H9 (cell line): Measurements from ENCODE around the gene MLST8. TPM values are rescaled to one million over a fixed set of nuclear protein-coding genes. Genes with fewer than 3 reads are reported as not detected.

Experiments used
- DNase-seq: peaks from one replicate; pipeline ENCODE4 v3.0.0-alpha.2; 2017
- H2AFZ ChIP-seq: one replicate; pipeline ENCODE4 v1.6.1; 2013; ENCODE audit warnings: mild to moderate bottlenecking, low read length, control low read depth, moderate library complexity
- H2AK5ac ChIP-seq: 2 replicates; pipeline ENCODE4 v1.6.1; 2013; ENCODE audit warnings: low read length, control low read depth, mixed read lengths; ENCODE audit not compliant: insufficient read length
- H2BK120ac ChIP-seq: one replicate; pipeline ENCODE4 v1.6.1; 2013; ENCODE audit warnings: low read depth, mild to moderate bottlenecking, low read length, control low read depth, inconsistent platforms; ENCODE audit not compliant: poor library complexity, severe bottlenecking
- H2BK12ac ChIP-seq: 2 replicates; pipeline ENCODE4 v1.6.1; 2013; ENCODE audit warnings: low read length, control low read depth, mixed read lengths, low read depth; ENCODE audit not compliant: insufficient read length
- H2BK15ac ChIP-seq: 2 replicates; pipeline ENCODE4 v1.6.1; 2013; ENCODE audit warnings: low read depth, low read length, control low read depth
- H2BK20ac ChIP-seq: one replicate; pipeline ENCODE4 v1.6.1; 2013; ENCODE audit warnings: low read depth, mild to moderate bottlenecking, low read length, control low read depth, inconsistent platforms; ENCODE audit not compliant: poor library complexity, severe bottlenecking
- H2BK5ac ChIP-seq: 2 replicates; pipeline ENCODE4 v1.6.1; 2013; ENCODE audit warnings: low read length, control low read depth, mixed read lengths; ENCODE audit not compliant: insufficient read length
- H3K14ac ChIP-seq: 2 replicates; pipeline ENCODE4 v1.6.1; 2013; ENCODE audit warnings: low read length, control low read depth; ENCODE audit not compliant: insufficient read depth
- H3K18ac ChIP-seq: 2 replicates; pipeline ENCODE4 v1.6.1; 2013; ENCODE audit warnings: low read depth, mild to moderate bottlenecking, mixed read lengths, low read length, control low read depth; ENCODE audit not compliant: insufficient read length
- H3K23ac ChIP-seq: 2 replicates; pipeline ENCODE4 v1.6.1; 2013; ENCODE audit warnings: low read length, control low read depth, mixed read lengths, low read depth; ENCODE audit not compliant: insufficient read length
- H3K23me2 ChIP-seq: 2 replicates; pipeline ENCODE4 v1.6.1; 2013; ENCODE audit warnings: low read depth, mild to moderate bottlenecking, mixed read lengths, low read length, control low read depth; ENCODE audit not compliant: insufficient read length, poor library complexity, severe bottlenecking
- H3K27ac ChIP-seq: 2 replicates; pipeline ENCODE4 v1.5.1; 2013; ENCODE audit warnings: low read length, control low read depth, mixed read lengths, low read depth; ENCODE audit not compliant: insufficient read length
- H3K27me3 ChIP-seq: 2 replicates; pipeline ENCODE4 v1.6.1; 2013; ENCODE audit warnings: low read length, control low read depth, inconsistent platforms; ENCODE audit not compliant: insufficient read depth
- H3K4ac ChIP-seq: 2 replicates; pipeline ENCODE4 v1.6.1; 2013; ENCODE audit warnings: low read depth, mild to moderate bottlenecking, control low read depth, inconsistent platforms, low read length, moderate library complexity
- H3K4me1 ChIP-seq: 2 replicates; pipeline ENCODE4 v1.6.1; 2013; ENCODE audit warnings: low read length, control low read depth, inconsistent platforms; ENCODE audit not compliant: insufficient read depth
- H3K4me2 ChIP-seq: 2 replicates; pipeline ENCODE4 v1.6.1; 2013; ENCODE audit warnings: low read length, control low read depth, mixed read lengths; ENCODE audit not compliant: insufficient read length, insufficient read depth
- H3K56ac ChIP-seq: 2 replicates; pipeline ENCODE4 v1.6.1; 2013; ENCODE audit warnings: low read depth, mild to moderate bottlenecking, mixed read lengths, low read length, control low read depth; ENCODE audit not compliant: insufficient read length
- H3K79me1 ChIP-seq: 2 replicates; pipeline ENCODE4 v1.6.1; 2013; ENCODE audit warnings: low read depth, mild to moderate bottlenecking, moderate library complexity, low read length, control low read depth, inconsistent platforms; ENCODE audit not compliant: insufficient read depth, poor library complexity, severe bottlenecking
- H3K79me2 ChIP-seq: 2 replicates; pipeline ENCODE4 v1.6.1; 2013; ENCODE audit warnings: low read length, control low read depth, inconsistent platforms; ENCODE audit not compliant: insufficient read depth
- H3K9ac ChIP-seq: 2 replicates; pipeline ENCODE4 v1.6.1; 2013; ENCODE audit warnings: low read length, control low read depth, mixed read lengths; ENCODE audit not compliant: insufficient read length; ENCODE audit errors: extremely low read depth
- H3K9me3 ChIP-seq: one replicate; pipeline ENCODE4 v1.6.1; 2013; ENCODE audit warnings: low read depth, low read length, inconsistent platforms; ENCODE audit not compliant: control insufficient read depth
- H3T11ph ChIP-seq: one replicate; pipeline ENCODE4 v1.6.1; 2013; ENCODE audit warnings: mild to moderate bottlenecking, low read length, control low read depth, inconsistent platforms
- H4K20me1 ChIP-seq: one replicate; pipeline ENCODE4 v1.6.1; 2013; ENCODE audit not compliant: control insufficient read depth, insufficient read length, insufficient read depth
- H4K5ac ChIP-seq: 2 replicates; pipeline ENCODE4 v1.6.1; 2013; ENCODE audit warnings: low read depth, mild to moderate bottlenecking, mixed read lengths, low read length, control low read depth; ENCODE audit not compliant: insufficient read length
- H4K8ac ChIP-seq: replicated peaks from 2 replicates; pipeline ENCODE4 v1.6.1; 2013; ENCODE audit warnings: low read length, control low read depth, mixed read lengths, low read depth; ENCODE audit not compliant: insufficient read length
- H4K91ac ChIP-seq: 2 replicates; pipeline ENCODE4 v1.6.1; 2013; ENCODE audit warnings: low read depth, mild to moderate bottlenecking, moderate library complexity, mixed read lengths, low read length, control low read depth; ENCODE audit not compliant: insufficient read length
- H3K27ac Mint-ChIP-seq, 3 experiments: 2 replicates in 2 of 3; 3 replicates in 1 of 3; pipeline ENCODE4 v1.8.0; 2020 to 2021; ENCODE audit warnings: mixed read lengths in 3 of 3, mild to moderate bottlenecking in 1 of 3, moderate library complexity in 1 of 3
- H3K27me3 Mint-ChIP-seq: 2 replicates; pipeline ENCODE4 v1.8.0; 2021; ENCODE audit warnings: low read depth, mild to moderate bottlenecking, moderate library complexity, mixed read lengths
- H3K36me3 Mint-ChIP-seq, 3 experiments: 2 replicates in 2 of 3; 3 replicates in 1 of 3; pipeline ENCODE4 v1.8.0; 2020 to 2021; ENCODE audit warnings: low read depth in 3 of 3, mixed read lengths in 3 of 3; ENCODE audit not compliant: insufficient read depth in 1 of 3
- H3K4me1 Mint-ChIP-seq, 2 experiments: 2 replicates each; pipeline ENCODE4 v1.8.0; 2020; ENCODE audit warnings: mixed read lengths in 2 of 2
- H3K4me3 Mint-ChIP-seq, 2 experiments: 2 replicates in 1 of 2; 3 replicates in 1 of 2; pipeline ENCODE4 v1.8.0; 2020 to 2021; ENCODE audit warnings: mild to moderate bottlenecking in 2 of 2, mixed read lengths in 2 of 2, moderate library complexity in 1 of 2
- H3K9me3 Mint-ChIP-seq, 2 experiments: 2 replicates in 1 of 2; 3 replicates in 1 of 2; pipeline ENCODE4 v1.8.0; 2020; ENCODE audit warnings: mild to moderate bottlenecking in 2 of 2, mixed read lengths in 2 of 2, moderate library complexity in 1 of 2
- WGBS: extraction: QIAGEN DNeasy Blood & Tissue Kit; methylation state at CpG from one replicate; pipeline ENCODE4 v1.1.7; 2013; ENCODE audit warnings: missing lambda C conversion rate, low lambda C conversion rate, mixed read lengths; ENCODE audit not compliant: insufficient read length; ENCODE audit errors: extremely low coverage; 5-methylcytosine and 5-hydroxymethylcytosine counted together
- total RNA-seq: library from RNA; stranded (reverse); gene quantifications from 2 replicates; pipeline ENCODE4 v1.2.1, GENCODE V29; 2021
- TF ChIP-seq, protein P1 (sequence below): fragments of 200-600 bp; sonication (generic); conservative IDR thresholded peaks from 3 replicates; pipeline ENCODE4 v1.8.0; 2021; ENCODE audit warnings: antibody characterized with exemption, mild to moderate bottlenecking

Gene MLST8
- total RNA-seq, 1 experiment from 2014 or later, result 74.5 TPM

DNA sequence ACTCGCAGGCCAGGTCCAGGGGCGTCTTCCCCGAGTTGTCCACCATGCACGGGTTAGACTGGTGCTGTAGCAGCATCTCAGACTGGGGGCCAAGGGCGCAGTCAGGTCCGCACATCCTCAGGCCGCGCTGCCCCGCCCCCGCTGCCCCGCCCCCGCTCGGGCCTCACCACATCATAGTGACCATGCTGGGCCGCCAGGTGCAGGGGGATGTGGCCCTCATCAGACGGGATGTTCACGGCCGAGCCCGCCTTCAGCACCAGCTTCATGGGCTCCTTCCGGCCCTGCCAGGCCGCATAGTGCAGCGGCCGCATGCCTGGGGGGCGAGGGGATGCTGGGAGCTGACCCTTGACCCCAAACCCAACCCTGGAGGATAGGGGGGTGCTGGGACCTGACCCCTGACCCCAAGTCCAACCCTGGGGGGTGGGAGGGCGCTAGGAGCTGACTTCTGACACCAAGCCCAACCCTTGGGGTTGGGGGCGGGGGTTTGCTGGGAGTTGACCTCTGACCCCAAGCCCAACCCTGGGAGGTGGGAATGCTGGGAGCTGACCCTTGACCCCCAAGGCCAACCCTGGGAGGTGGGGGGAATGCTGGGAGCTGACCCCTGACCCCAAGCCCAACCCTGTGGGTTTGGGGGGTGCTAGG lies 15.9 kb upstream of the MLST8 start:
- no peaks in the 10 kb centered on the region for H3K27me3 ChIP-seq
- no peak overlapping the region for H2BK20ac ChIP-seq
- no peak overlapping the region for H3K4me2 ChIP-seq
- no peaks in the 10 kb centered on the region for H3K9me3 ChIP-seq
- no peak overlapping the region for H2BK120ac ChIP-seq
- H2AFZ ChIP-seq, result no peak overlapping the region
- no peak overlapping the region for H3K9ac ChIP-seq
- no peak overlapping the region for H2BK15ac ChIP-seq
- Mint-ChIP-seq H3K27me3 (no peaks in the 10 kb centered on the region; the same call in 1 of the 2 replicates), H3K4me1 (peaks cover 0 to 2% of the 10 kb centered on the region in 2 experiments; a peak in 1 of 4 replicates), H3K4me3 (no peak overlapping the region), H3K36me3 (peaks cover 0 to 2% (median under 1%) of the 10 kb centered on the region in 3 experiments; a peak in 2 of 7 replicates), H3K9me3 (no peaks in the 10 kb centered on the region), H3K27ac (no peak overlapping the region)
- WGBS, result no CpG with 5 or more reads among the region's 25 CpGs
- H3K23ac ChIP-seq, result no peak overlapping the region
- H3K18ac ChIP-seq, result no peak overlapping the region
- H2BK12ac ChIP-seq, result no peak overlapping the region
- no peak overlapping the region for H4K8ac ChIP-seq
- H3K4me1 ChIP-seq, result no peaks in the 10 kb centered on the region
- H3K14ac ChIP-seq, result no peak overlapping the region
- H4K5ac ChIP-seq, result no peak overlapping the region
- no peak for DNase-seq
- no peak overlapping the region for H3K56ac ChIP-seq
- TF ChIP-seq, protein P1, sequence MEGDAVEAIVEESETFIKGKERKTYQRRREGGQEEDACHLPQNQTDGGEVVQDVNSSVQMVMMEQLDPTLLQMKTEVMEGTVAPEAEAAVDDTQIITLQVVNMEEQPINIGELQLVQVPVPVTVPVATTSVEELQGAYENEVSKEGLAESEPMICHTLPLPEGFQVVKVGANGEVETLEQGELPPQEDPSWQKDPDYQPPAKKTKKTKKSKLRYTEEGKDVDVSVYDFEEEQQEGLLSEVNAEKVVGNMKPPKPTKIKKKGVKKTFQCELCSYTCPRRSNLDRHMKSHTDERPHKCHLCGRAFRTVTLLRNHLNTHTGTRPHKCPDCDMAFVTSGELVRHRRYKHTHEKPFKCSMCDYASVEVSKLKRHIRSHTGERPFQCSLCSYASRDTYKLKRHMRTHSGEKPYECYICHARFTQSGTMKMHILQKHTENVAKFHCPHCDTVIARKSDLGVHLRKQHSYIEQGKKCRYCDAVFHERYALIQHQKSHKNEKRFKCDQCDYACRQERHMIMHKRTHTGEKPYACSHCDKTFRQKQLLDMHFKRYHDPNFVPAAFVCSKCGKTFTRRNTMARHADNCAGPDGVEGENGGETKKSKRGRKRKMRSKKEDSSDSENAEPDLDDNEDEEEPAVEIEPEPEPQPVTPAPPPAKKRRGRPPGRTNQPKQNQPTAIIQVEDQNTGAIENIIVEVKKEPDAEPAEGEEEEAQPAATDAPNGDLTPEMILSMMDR, result no peak
- H4K20me1 ChIP-seq, result peaks cover under 1% of the 10 kb centered on the region
- no peak overlapping the region for H2BK5ac ChIP-seq
- H3K27ac ChIP-seq, result no peak overlapping the region
- H3K23me2 ChIP-seq, result no peaks in the 10 kb centered on the region
- no peak overlapping the region for H2AK5ac ChIP-seq
- no peak overlapping the region for H3T11ph ChIP-seq
- H3K79me1 ChIP-seq, result no peaks in the 10 kb centered on the region
- no peak overlapping the region for H4K91ac ChIP-seq
- no peaks in the 10 kb centered on the region for H3K79me2 ChIP-seq
- H3K4ac ChIP-seq, result no peak overlapping the region
